CD4-positive, CD25-positive, alpha-beta regulatory T cell (primary cell): ENCODE measurements around the gene CAPZA1. TPM values are rescaled to one million over a fixed set of nuclear protein-coding genes. Genes with fewer than 3 reads are reported as not detected.

Source experiments
- ATAC-seq, 2 donors: fragments of 150-1000 bp; cut with Tn5 transposase; one replicate each; pipeline ENCODE4 v1.10.0; 2021; ENCODE audit warnings: low read depth in 2 of 2, moderate number of reproducible peaks in 2 of 2, moderate library complexity in 1 of 2
- DNase-seq, 3 donors: peaks; one replicate each; pipeline versions ENCODE4 v3.0.0 to v3.0.0-alpha.2; 2012 to 2022; ENCODE audit warnings: mixed read lengths in 1 of 3
- H3K27ac ChIP-seq: one replicate; pipeline ENCODE4 v1.7.0; 2013; ENCODE audit warnings: mild to moderate bottlenecking, low read length; ENCODE audit not compliant: insufficient read depth, poor library complexity, severe bottlenecking
- H3K27me3 ChIP-seq: one replicate; pipeline ENCODE4 v1.7.0; 2013; ENCODE audit warnings: low read length; ENCODE audit not compliant: control insufficient read depth, insufficient read depth
- H3K36me3 ChIP-seq: one replicate; pipeline ENCODE4 v1.7.0; 2013; ENCODE audit warnings: mild to moderate bottlenecking, low read length, moderate library complexity; ENCODE audit not compliant: control insufficient read depth, insufficient read depth
- H3K4me1 ChIP-seq: 2 replicates; pipeline ENCODE4 v1.7.0; 2013; ENCODE audit warnings: mild to moderate bottlenecking, low read length; ENCODE audit not compliant: insufficient read depth, control insufficient read depth, poor library complexity, severe bottlenecking
- H3K4me3 ChIP-seq: one replicate; pipeline ENCODE4 v1.7.0; 2013; ENCODE audit warnings: low read depth, mild to moderate bottlenecking, low read length, moderate library complexity
- H3K9me3 ChIP-seq, 2 experiments: 1 replicate in 1 of 2; 2 replicates in 1 of 2; pipeline ENCODE4 v1.7.0; 2013; ENCODE audit warnings: low read length in 2 of 2, mild to moderate bottlenecking in 1 of 2, moderate library complexity in 1 of 2; ENCODE audit not compliant: control insufficient read depth in 2 of 2
- H3K27ac Mint-ChIP-seq, 3 donors: one replicate each; pipeline ENCODE4 v1.8.0; 2020 to 2022; ENCODE audit warnings: mild to moderate bottlenecking in 3 of 3, mixed read lengths in 3 of 3, moderate library complexity in 2 of 3
- H3K27me3 Mint-ChIP-seq: one replicate; pipeline ENCODE4 v1.8.0; 2022; ENCODE audit warnings: mild to moderate bottlenecking, mixed read lengths
- H3K36me3 Mint-ChIP-seq: one replicate; pipeline ENCODE4 v1.8.0; 2020; ENCODE audit warnings: mixed read lengths
- H3K4me1 Mint-ChIP-seq, 4 donors: one replicate each; pipeline ENCODE4 v1.8.0; 2020 to 2022; ENCODE audit warnings: mixed read lengths in 4 of 4, mild to moderate bottlenecking in 1 of 4
- H3K4me3 Mint-ChIP-seq, 4 donors: one replicate each; pipeline ENCODE4 v1.8.0; 2020 to 2022; ENCODE audit warnings: mild to moderate bottlenecking in 4 of 4, mixed read lengths in 4 of 4, moderate library complexity in 3 of 4
- H3K9me3 Mint-ChIP-seq, 7 donors: one replicate each; pipeline ENCODE4 v1.8.0; 2020 to 2022; ENCODE audit warnings: mixed read lengths in 7 of 7, mild to moderate bottlenecking in 3 of 7, moderate library complexity in 2 of 7
- polyA plus RNA-seq, 4 donors: library from polyadenylated mRNA; unstranded; fragments of 300-500 nt; fragmentation: Illumina TruSeq; gene quantifications; one replicate each; pipeline ENCODE4 v1.2.3, GENCODE V29; 2021
- total RNA-seq: library from RNA; stranded (reverse); gene quantifications from one replicate; pipeline ENCODE4 v1.2.3, GENCODE V29; 2022

CAPZA1 gene
- total and polyA plus RNA-seq, 5 donors from 2014 or later = 244 to 281 (median 255) TPM

GRCh38 chr1:112710159-112710558 is 90.5 kb downstream of the CAPZA1 start:
- Histone ChIP-seq H3K36me3 (no peaks in the 10 kb centered on the region), H3K4me3 (no peak overlapping the region), H3K9me3 (no peaks in the 10 kb centered on the region), H3K4me1 (peaks cover 32% of the 10 kb centered on the region), H3K27me3 (no peaks in the 10 kb centered on the region), H3K27ac (no peak overlapping the region)
- Mint-ChIP-seq H3K4me1 (peaks cover 5 to 27% (median 14%) of the 10 kb centered on the region in 4 donors), H3K27ac (no peak overlapping the region), H3K36me3 (no peaks in the 10 kb centered on the region), H3K27me3 (peaks cover 36% of the 10 kb centered on the region), H3K9me3 (peaks cover 0 to 2% (median 0%) of the 10 kb centered on the region in 7 donors), H3K4me3 (peak overlapping the region in 1 of 4 donors; percentile 51)
- ATAC-seq (no peak), DNase-seq (no peak)

GRCh38 chr1:112710586-112710985 is 91.0 kb downstream of the CAPZA1 start:
- Mint-ChIP-seq H3K27ac (no peak overlapping the region), H3K4me3 (peak overlapping the region in 1 of 4 donors; percentile 51), H3K36me3 (no peaks in the 10 kb centered on the region), H3K4me1 (peaks cover under 1 to 26% (median 12%) of the 10 kb centered on the region in 4 donors), H3K9me3 (peaks cover 0 to 2% (median 0%) of the 10 kb centered on the region in 7 donors), H3K27me3 (peaks cover 39% of the 10 kb centered on the region)
- Histone ChIP-seq H3K27me3 (no peaks in the 10 kb centered on the region), H3K9me3 (no peaks in the 10 kb centered on the region), H3K4me1 (peaks cover 30% of the 10 kb centered on the region), H3K27ac (no peak overlapping the region), H3K4me3 (no peak overlapping the region), H3K36me3 (no peaks in the 10 kb centered on the region)
- ATAC-seq = no peak
- DNase-seq = no peak

- Histone ChIP-seq H3K27ac (no peak overlapping the region), H3K4me3 (no peak overlapping the region), H3K9me3 (no peaks in the 10 kb centered on the region), H3K36me3 (no peaks in the 10 kb centered on the region), H3K27me3 (no peaks in the 10 kb centered on the region), H3K4me1 (peaks cover 30% of the 10 kb centered on the region)
- Mint-ChIP-seq H3K4me3 (peak overlapping the region in 1 of 4 donors; percentile 36), H3K27me3 (peaks cover 43% of the 10 kb centered on the region), H3K36me3 (no peaks in the 10 kb centered on the region), H3K4me1 (peaks cover 5 to 26% (median 12%) of the 10 kb centered on the region in 4 donors), H3K9me3 (peaks cover 0 to 2% (median 0%) of the 10 kb centered on the region in 7 donors), H3K27ac (no peak overlapping the region)
- ATAC-seq (no peak), DNase-seq (no peak)
These were observed 91.4 kb downstream of the CAPZA1 start for GRCh38 chr1:112711041-112711440.

- no peak for DNase-seq
- peaks cover 6 to 26% (median 17%) of the 10 kb centered on the region in 4 donors for H3K4me1 Mint-ChIP-seq
- H3K27me3 ChIP-seq = no peaks in the 10 kb centered on the region
- no peak for ATAC-seq
- peaks cover 32% of the 10 kb centered on the region for H3K4me1 ChIP-seq
- H3K27ac ChIP-seq = no peak overlapping the region
- H3K36me3 Mint-ChIP-seq = no peaks in the 10 kb centered on the region
- no peaks in the 10 kb centered on the region for H3K36me3 ChIP-seq
- H3K27me3 Mint-ChIP-seq = peaks cover 49% of the 10 kb centered on the region
- H3K4me3 Mint-ChIP-seq = peak overlapping the region in 1 of 4 donors; percentile 36
- peaks cover 0 to 2% (median 0%) of the 10 kb centered on the region in 7 donors for H3K9me3 Mint-ChIP-seq
- no peak overlapping the region for H3K4me3 ChIP-seq
- H3K9me3 ChIP-seq = no peaks in the 10 kb centered on the region
- H3K27ac Mint-ChIP-seq = no peak overlapping the region
These were observed 92.0 kb downstream of the CAPZA1 start for GRCh38 chr1:112711670-112712069.

- Histone ChIP-seq H3K4me3 (no peak overlapping the region), H3K4me1 (peaks cover 30% of the 10 kb centered on the region), H3K27ac (no peak overlapping the region), H3K9me3 (no peaks in the 10 kb centered on the region), H3K36me3 (no peaks in the 10 kb centered on the region), H3K27me3 (no peaks in the 10 kb centered on the region)
- no peak for DNase-seq
- Mint-ChIP-seq H3K9me3 (peaks cover 0 to 2% (median 0%) of the 10 kb centered on the region in 7 donors), H3K36me3 (no peaks in the 10 kb centered on the region), H3K27ac (peak overlapping the region in 1 of 3 donors; percentile 43), H3K27me3 (peaks cover 49% of the 10 kb centered on the region), H3K4me3 (peak overlapping the region in 1 of 4 donors; percentile 67), H3K4me1 (peaks cover 6 to 30% (median 19%) of the 10 kb centered on the region in 4 donors)
- ATAC-seq = no peak
These were observed 92.6 kb downstream of the CAPZA1 start for GRCh38 chr1:112712191-112712590.

- no peaks in the 10 kb centered on the region for H3K9me3 ChIP-seq
- H3K4me3 Mint-ChIP-seq = peak overlapping the region in 2 of 4 donors; percentile 57 to 67
- peaks cover 48% of the 10 kb centered on the region for H3K27me3 Mint-ChIP-seq
- no peaks in the 10 kb centered on the region for H3K36me3 Mint-ChIP-seq
- H3K4me1 ChIP-seq = peaks cover 25% of the 10 kb centered on the region
- H3K27me3 ChIP-seq = no peaks in the 10 kb centered on the region
- H3K36me3 ChIP-seq = no peaks in the 10 kb centered on the region
- H3K27ac Mint-ChIP-seq = peak overlapping the region in 1 of 3 donors; percentile 43
- ATAC-seq = no peak
- peaks cover 0 to 2% (median 0%) of the 10 kb centered on the region in 7 donors for H3K9me3 Mint-ChIP-seq
- DNase-seq = no peak
- H3K4me3 ChIP-seq = no peak overlapping the region
- H3K4me1 Mint-ChIP-seq = peaks cover 6 to 29% (median 21%) of the 10 kb centered on the region in 4 donors
- no peak overlapping the region for H3K27ac ChIP-seq
These were observed 93.1 kb downstream of the CAPZA1 start for GRCh38 chr1:112712701-112713128.

- ATAC-seq (no peak), DNase-seq (no peak)
- Mint-ChIP-seq H3K27me3 (peaks cover 42% of the 10 kb centered on the region), H3K4me3 (peak overlapping the region; percentile 56 to 68 (median 68)), H3K9me3 (peaks cover 0 to 2% (median 0%) of the 10 kb centered on the region in 7 donors), H3K27ac (peak overlapping the region in 2 of 3 donors; percentile 31 to 52), H3K4me1 (peaks cover 6 to 32% (median 22%) of the 10 kb centered on the region in 4 donors), H3K36me3 (no peaks in the 10 kb centered on the region)
- Histone ChIP-seq H3K4me3 (no peak overlapping the region), H3K27me3 (no peaks in the 10 kb centered on the region), H3K4me1 (peaks cover 30% of the 10 kb centered on the region), H3K9me3 (no peaks in the 10 kb centered on the region), H3K27ac (no peak overlapping the region), H3K36me3 (no peaks in the 10 kb centered on the region)
These were observed 94.1 kb downstream of the CAPZA1 start for GRCh38 chr1:112713466-112714312.
